Fibroblast of skin of left quadriceps (primary cell): ENCODE data around the gene ITPR3.

ENCODE experiments used
- DNase-seq, 2 experiments: peaks; one replicate each; pipeline ENCODE4 v3.0.0-alpha.2; 2013; ENCODE audit warnings: low read depth in 2 of 2

The ITPR3 gene

GRCh38 chr6:33719326-33719987 lies 98.3 kb downstream of the ITPR3 start:
- DNase-seq, result no peak

- DNase-seq, result no peak
Measured at GRCh38 chr6:33720998-33721397, 99.9 kb downstream of the ITPR3 start.

GRCh38 chr6:33721508-33721907 lies 100.4 kb downstream of the ITPR3 start:
- no peak for DNase-seq

GRCh38 chr6:33722103-33722623 lies 101.0 kb downstream of the ITPR3 start:
- DNase-seq, result no peak

- DNase-seq, result no peak
Measured at GRCh38 chr6:33723371-33724085, 102.4 kb downstream of the ITPR3 start.

GRCh38 chr6:33724102-33725023 lies 103.2 kb downstream of the ITPR3 start:
- no peak for DNase-seq

GRCh38 chr6:33725222-33725621 lies 104.1 kb downstream of the ITPR3 start:
- no peak for DNase-seq

- no peak for DNase-seq
Measured at GRCh38 chr6:33725891-33726673, 105.0 kb downstream of the ITPR3 start.

GRCh38 chr6:33726696-33727095 lies 105.6 kb downstream of the ITPR3 start:
- no peak for DNase-seq

- no peak for DNase-seq
Measured at GRCh38 chr6:33727126-33727525, 106.0 kb downstream of the ITPR3 start.

GRCh38 chr6:33727932-33728331 lies 106.8 kb downstream of the ITPR3 start:
- no peak for DNase-seq

- no peak for DNase-seq
Measured at GRCh38 chr6:33728438-33728837, 107.3 kb downstream of the ITPR3 start.

- DNase-seq, result no peak
Measured at GRCh38 chr6:33729059-33729458, 107.9 kb downstream of the ITPR3 start.

- DNase-seq, result no peak
Measured at GRCh38 chr6:33730611-33731010, 109.5 kb downstream of the ITPR3 start.

GRCh38 chr6:33731035-33731434 lies 109.9 kb downstream of the ITPR3 start:
- DNase-seq, result no peak

GRCh38 chr6:33731751-33732282 lies 110.7 kb downstream of the ITPR3 start:
- DNase-seq, result no peak

GRCh38 chr6:33732385-33732784 lies 111.3 kb downstream of the ITPR3 start:
- DNase-seq, result no peak

GRCh38 chr6:33732817-33733708 lies 111.9 kb downstream of the ITPR3 start:
- no peak for DNase-seq

- no peak for DNase-seq
Measured at GRCh38 chr6:33733709-33734007, 112.5 kb downstream of the ITPR3 start.

GRCh38 chr6:33735216-33735615 lies 114.1 kb downstream of the ITPR3 start:
- no peak for DNase-seq
